HCT116 (cell line): ENCODE measurements around the gene ABCC10. TPM values are rescaled to one million over a fixed set of nuclear protein-coding genes. Genes with fewer than 3 reads are reported as not detected.

Experiments used
- ATAC-seq: fragments of 200-7000 bp; cut with Tn5 transposase; 2 replicates; pipeline ENCODE4 v1.9.1; 2020; ENCODE audit warnings: mild to moderate bottlenecking, moderate library complexity
- BruUV-seq: library from RNA; stranded (reverse); fragments of 400-500 nt; replicated peaks from 2 replicates; lab custom pipeline; 2021; lab: Mats Ljungman, UMichigan
- CTCF ChIA-PET: fragments of 300-600 bp; sonication (Branson Sonifier 250); formaldehyde crosslinking; loops from one replicate; lab custom pipeline; 2021; ENCODE audit warnings: antibody characterized with exemption; lab: Charles Lee
- POLR2A ChIA-PET: fragments of 300-600, 350-600 bp; sonication (Branson Sonifier 250); formaldehyde crosslinking; loops from one replicate; lab custom pipeline; 2021; ENCODE audit warnings: antibody characterized with exemption; lab: Charles Lee
- RAD21 ChIA-PET, 2 experiments: fragments of 300-600 bp; sonication (Branson Sonifier 250); formaldehyde crosslinking; loops; one replicate each; lab custom pipeline; 2023; ENCODE audit warnings: low total read pairs in 2 of 2; ENCODE audit not compliant: uncharacterized antibody in 2 of 2, unreplicated experiment in 2 of 2, low non-redundant PET in 1 of 2; lab: Charles Lee
- DNase-seq: peaks from one replicate; pipeline ENCODE4 v3.0.0-alpha.2; 2010; ENCODE audit warnings: low read depth, low spot score
- H2AFZ ChIP-seq: fragments of 200-600 bp; shearing (Covaris generic), sonication (generic); 2 replicates; pipeline ENCODE4 v1.6.1; 2017; ENCODE audit warnings: low read depth, mixed run types, mixed read lengths, antibody characterized with exemption, low read length; ENCODE audit not compliant: poor library complexity, severe bottlenecking
- H3K27ac ChIP-seq: 2 replicates; pipeline ENCODE4 v1.5.1; 2012; ENCODE audit warnings: low read depth, low read length
- H3K27me3 ChIP-seq: fragments of 200-600 bp; sonication (generic); 2 replicates; pipeline ENCODE4 v1.6.1; 2016; ENCODE audit warnings: mixed run types, low read length, mixed read lengths; ENCODE audit not compliant: insufficient read depth
- H3K36me3 ChIP-seq, 2 experiments: fragments of 200-500 bp in 1 of 2; fragments of 200-600 bp in 1 of 2; sonication (Bioruptor generic) in 1 of 2; sonication (generic) in 1 of 2; 2 replicates each; pipeline versions ENCODE4 v1.5.1 to v1.6.1; 2014 to 2016; ENCODE audit warnings: low read length in 2 of 2, inconsistent platforms in 1 of 2, mixed read lengths in 1 of 2, mixed run types in 1 of 2; ENCODE audit not compliant: insufficient read depth in 2 of 2, control insufficient read depth in 1 of 2
- H3K4me1 ChIP-seq, 2 experiments: fragments of 200-600 bp in 1 of 2; sonication (generic) in 1 of 2; 2 replicates each; pipeline versions ENCODE4 v1.5.1 to v1.6.1; 2012 to 2017; ENCODE audit warnings: low read length in 2 of 2, inconsistent platforms in 1 of 2, mild to moderate bottlenecking in 1 of 2, mixed read lengths in 1 of 2, mixed run types in 1 of 2, moderate library complexity in 1 of 2; ENCODE audit not compliant: insufficient read depth in 2 of 2, control insufficient read depth in 1 of 2
- H3K4me2 ChIP-seq: fragments of 200-600 bp; sonication (generic); 2 replicates; pipeline ENCODE4 v1.6.1; 2017; ENCODE audit warnings: mixed run types, low read length, mixed read lengths
- H3K4me3 ChIP-seq, 2 experiments: fragments of 200-600 bp in 1 of 2; sonication (generic) in 1 of 2; replicated peaks in 1 of 2; 2 replicates each; pipeline ENCODE4 v1.5.1; 2011 to 2016; ENCODE audit warnings: low read length in 2 of 2, control low read depth in 1 of 2, low read depth in 1 of 2, mild to moderate bottlenecking in 1 of 2, mixed read lengths in 1 of 2, mixed run types in 1 of 2
- H3K79me2 ChIP-seq: fragments of 200-600 bp; sonication (generic); 2 replicates; pipeline ENCODE4 v1.6.1; 2017; ENCODE audit warnings: mild to moderate bottlenecking, mixed run types, low read length, moderate library complexity, mixed read lengths; ENCODE audit not compliant: insufficient read depth
- H3K9ac ChIP-seq: fragments of 200-600 bp; sonication (generic); 2 replicates; pipeline ENCODE4 v1.6.1; 2016; ENCODE audit warnings: low read length, mixed read lengths
- H3K9me2 ChIP-seq: fragments of 200-600 bp; sonication (generic), shearing (Covaris generic); 2 replicates; pipeline ENCODE4 v1.6.1; 2017; ENCODE audit warnings: mixed run types, mild to moderate bottlenecking, moderate library complexity; ENCODE audit not compliant: insufficient read depth
- H3K9me3 ChIP-seq, 2 experiments: fragments of 200-500 bp in 1 of 2; fragments of 200-600 bp in 1 of 2; sonication (Bioruptor generic) in 1 of 2; sonication (generic) in 1 of 2; 2 replicates each; pipeline ENCODE4 v1.6.1; 2014 to 2017; ENCODE audit warnings: low read length in 2 of 2, mixed read lengths in 2 of 2, inconsistent platforms in 1 of 2, low read depth in 1 of 2, mild to moderate bottlenecking in 1 of 2, mixed run types in 1 of 2, moderate library complexity in 1 of 2; ENCODE audit not compliant: control insufficient read depth in 1 of 2, insufficient read depth in 1 of 2
- H4K20me1 ChIP-seq: fragments of 200-600 bp; sonication (generic), shearing (Covaris generic); 2 replicates; pipeline ENCODE4 v1.6.1; 2017; ENCODE audit warnings: mixed run types, mild to moderate bottlenecking, moderate library complexity; ENCODE audit not compliant: insufficient read depth
- ATF3 ChIP-seq: IDR thresholded peaks from 2 replicates; pipeline ENCODE4 v1.6.1; 2012
- CEBPB ChIP-seq: IDR thresholded peaks from 2 replicates; pipeline ENCODE4 v1.6.1; 2012; ENCODE audit warnings: low read depth
- EZH2 ChIP-seq: fragments of 200-600 bp; sonication (generic); IDR thresholded peaks from 2 replicates; pipeline ENCODE4 v1.6.1; 2017; ENCODE audit warnings: antibody characterized with exemption, mixed run types
- EZH2phosphoT487 ChIP-seq: fragments of 200-600 bp; IDR thresholded peaks from 2 replicates; pipeline ENCODE4 v1.6.1; 2018; ENCODE audit warnings: antibody characterized with exemption, borderline replicate concordance
- JUND ChIP-seq: IDR thresholded peaks from 2 replicates; pipeline ENCODE4 v1.6.1; 2012
- REST ChIP-seq: IDR thresholded peaks from 2 replicates; pipeline ENCODE4 v1.6.1; 2012; ENCODE audit warnings: low read depth
- YY1 ChIP-seq: IDR thresholded peaks from 2 replicates; pipeline ENCODE4 v1.6.1; 2011; ENCODE audit warnings: low read length, low read depth, moderate library complexity, mild to moderate bottlenecking; ENCODE audit not compliant: insufficient replicate concordance; ENCODE audit errors: extremely low read depth
- ZFX ChIP-seq: fragments of 450-650 bp; IDR thresholded peaks from 2 replicates; pipeline ENCODE4 v1.6.1; 2017
- intact Hi-C: fragments of 100-400 bp; cut with micrococcal nuclease; formaldehyde crosslinking; loops from 2 replicates; pipeline ENCODE4 v1.10.0; 2022
- total RNA-seq: library from RNA; stranded (reverse); gene quantifications from one replicate; pipeline ENCODE4 v1.2.1, GENCODE V29; 2021; ENCODE audit not compliant: unreplicated experiment

ABCC10 gene
- total RNA-seq, 1 experiment from 2014 or later = 29.9 TPM

GRCh38 chr6:43489277-43490072 lies 62.1 kb downstream of the ABCC10 start:
- no peak for DNase-seq
- BruUV-seq = no TSS peak
- peaks cover 2 to 25% of the 10 kb centered on the region in 2 experiments; a peak in 3 of 4 replicates for H3K4me1 ChIP-seq
- no peaks in the 10 kb centered on the region for H3K9me2 ChIP-seq
- H2AFZ ChIP-seq = no peak overlapping the region
- H3K27ac ChIP-seq = no peak overlapping the region
- no peaks in the 10 kb centered on the region for H3K36me3 ChIP-seq
- POLR2A ChIA-PET = interaction anchor here (0.7 kb wide), 1 partner anchor 32 kb away, joined by 3 read pairs; no protein-coding TSS in a partner anchor
- H3K4me3 ChIP-seq = no peak overlapping the region
- RAD21 ChIA-PET = no interaction called here
- no peak overlapping the region for H3K4me2 ChIP-seq
- H3K79me2 ChIP-seq = peaks cover 52% of the 10 kb centered on the region
- no peaks in the 10 kb centered on the region for H3K27me3 ChIP-seq
- intact Hi-C loops = no loop called here
- no peak for TF ChIP-seq ATF3
- no peak for TF ChIP-seq EZH2phosphoT487
- no peak for TF ChIP-seq JUND
- TF ChIP-seq YY1 = no peak
- no peak for TF ChIP-seq CEBPB
- TF ChIP-seq REST = no peak
- TF ChIP-seq EZH2 = no peak
- TF ChIP-seq ZFX = no peak
- no peak overlapping the region for H3K9ac ChIP-seq
- no peaks in the 10 kb centered on the region for H4K20me1 ChIP-seq
- CTCF ChIA-PET = no interaction called here
- no peaks in the 10 kb centered on the region for H3K9me3 ChIP-seq
- no peak for ATAC-seq
